ENCODE results near the gene TSC22D1. TPM values are rescaled to one million over a fixed set of nuclear protein-coding genes. Genes with fewer than 3 reads are reported as not detected.
A peak's percentile ranks its signal among the peaks of the same experiment; 100 is the strongest.

TSC22D1 gene
- total and polyA plus RNA-seq, 2 of the 4 experiments (the other 2 are of a cell fraction), result 30.8 to 42.2 TPM

DNA sequence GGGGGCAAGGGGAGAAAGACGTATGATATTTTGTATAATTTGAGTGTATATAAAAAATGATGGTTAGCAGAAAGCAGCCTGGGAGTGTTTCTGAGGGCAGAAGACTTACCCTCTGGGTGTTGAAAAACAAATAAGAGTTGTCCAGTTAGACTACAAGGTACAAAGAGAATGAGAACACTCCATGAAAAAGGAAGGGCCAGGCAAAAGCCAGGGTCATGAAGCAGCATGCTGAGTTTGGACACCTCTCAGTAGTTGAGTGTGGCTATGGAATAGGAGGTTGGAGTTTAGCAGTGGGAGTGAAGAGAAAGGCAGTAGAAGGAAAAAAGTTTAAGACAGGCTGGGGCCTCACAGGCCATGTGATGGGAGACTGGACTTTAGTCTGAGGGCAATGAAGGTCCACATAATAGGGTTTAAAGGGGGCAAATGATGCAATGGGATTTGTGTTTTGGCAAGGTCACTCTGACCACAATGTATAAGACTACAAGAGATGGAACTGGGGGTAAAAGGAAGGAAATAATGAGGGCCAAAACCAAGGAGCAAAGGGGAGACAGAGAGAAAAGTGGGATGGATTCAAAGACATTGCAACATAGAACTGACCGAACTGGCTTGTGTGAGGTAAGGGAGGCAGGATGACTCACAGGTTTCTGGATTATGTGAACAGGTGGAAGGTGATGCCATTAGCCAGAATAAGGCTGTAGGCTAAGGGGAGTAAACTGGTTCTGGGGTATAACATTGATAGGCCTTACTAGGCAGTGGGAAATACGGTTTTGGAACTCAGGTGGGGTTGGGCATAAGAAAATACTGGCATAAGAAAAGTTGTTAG is 125.9 kb downstream of the TSC22D1 start:
- Histone ChIP-seq H3K27me3 (ENCODE audit: control insufficient read depth, insufficient read depth, low read length) (no peaks in the 10 kb centered on the region), H3K9me3 (ENCODE audit: control insufficient read depth, insufficient read depth, low read length) (no peaks in the 10 kb centered on the region), H2AK9ac (replicated peaks; ENCODE audit: low read depth, low read length, poor library complexity) (no peak overlapping the region), H3K4ac (ENCODE audit: low read depth, low read length) (no peak overlapping the region), H3K4me2 (ENCODE audit: low read depth, low read length) (no peak overlapping the region), H2BK15ac (ENCODE audit: low read depth, low read length) (no peak overlapping the region), H3K9me1 (ENCODE audit: insufficient read depth, low read length) (peaks cover 5% of the 10 kb centered on the region; the same call in 1 of the 2 replicates), H3K79me1 (ENCODE audit: low read depth in 1 of 2, low read length in 2 of 2) (peaks cover 26 to 54% of the 10 kb centered on the region in 2 experiments), H2BK5ac (ENCODE audit: low read depth, low read length, poor library complexity, severe bottlenecking) (no peak overlapping the region), H4K91ac (ENCODE audit: insufficient read depth, low read depth, low read length) (no peak overlapping the region), H3K23ac (ENCODE audit: low read depth, low read length) (no peak overlapping the region), H3K4me1 (ENCODE audit: control insufficient read depth, insufficient read depth, low read length) (peaks cover 9% of the 10 kb centered on the region), H2BK20ac (ENCODE audit: low read depth, low read length) (no peak overlapping the region), H3K4me3 (ENCODE audit: insufficient read depth, low read depth, low read length) (no peak overlapping the region), H2AK5ac (ENCODE audit: low read depth, low read length) (no peak overlapping the region), H3K9ac (ENCODE audit: low read depth, low read length) (no peak overlapping the region), H2AFZ (replicated peaks; ENCODE audit: low read length, poor library complexity) (no peak overlapping the region), H3K56ac (ENCODE audit: extremely low read depth, insufficient read depth, low read length) (no peak overlapping the region), H2BK120ac (ENCODE audit: low read depth, low read length) (no peak overlapping the region), H3K18ac (ENCODE audit: low read depth, low read length) (no peak overlapping the region), H3K14ac (replicated peaks; ENCODE audit: low read depth, low read length) (no peak overlapping the region), H4K8ac (ENCODE audit: low read depth in 2 of 2, low read length in 2 of 2) (no peak overlapping the region), H3K36me3 (ENCODE audit: control insufficient read depth, insufficient read depth, low read length) (no peaks in the 10 kb centered on the region), H3K27ac (ENCODE audit: insufficient read depth, low read length) (no peak overlapping the region), H4K20me1 (ENCODE audit: insufficient read depth, low read length) (peaks cover 27% of the 10 kb centered on the region), H4K5ac (ENCODE audit: low read depth, low read length) (no peak overlapping the region)
- no TSS peak for BruUV-seq (replicated peaks)
- ChIA-PET POLR2A (ENCODE audit: unreplicated experiment) (no interaction called here), CTCF (no interaction called here)
- intact Hi-C loops (cut with micrococcal nuclease) (no loop called here), dilution Hi-C loops (cut with HindIII; ENCODE audit: low sequenced_read_pairs, unreplicated experiment) (loop anchor here (25.0 kb wide), 1 partner anchor 538 kb away; no protein-coding TSS in a partner anchor), in situ Hi-C loops (cut with MboI; ENCODE audit: low sequenced_read_pairs) (no loop called here)
- ATAC-seq (ENCODE audit: low read depth), result no peak
- no peak for DNase-seq
- 100% methylated on average over 1 to 2 of the region's 3 CpGs for WGBS, 2 experiments (ENCODE audit: extremely low coverage in 2 of 2, insufficient read length in 1 of 2)
- TF ChIP-seq USF2 (IDR thresholded peaks at IDR 0.05; ENCODE audit: low read depth, low read length), result no peak
- TF ChIP-seq CHD1 (IDR thresholded peaks at IDR 0.05; ENCODE audit: low read depth, low read length), result no peak
- no peak for TF ChIP-seq SMC3 (IDR thresholded peaks at IDR 0.05; ENCODE audit: low read depth, low read length)
- TF ChIP-seq BHLHE40 (IDR thresholded peaks at IDR 0.05; ENCODE audit: low read depth, low read length), result no peak
- TF ChIP-seq CEBPB (IDR thresholded peaks at IDR 0.05; ENCODE audit: low read depth, low read length), result peak; percentile 64
- TF ChIP-seq, protein P1, sequence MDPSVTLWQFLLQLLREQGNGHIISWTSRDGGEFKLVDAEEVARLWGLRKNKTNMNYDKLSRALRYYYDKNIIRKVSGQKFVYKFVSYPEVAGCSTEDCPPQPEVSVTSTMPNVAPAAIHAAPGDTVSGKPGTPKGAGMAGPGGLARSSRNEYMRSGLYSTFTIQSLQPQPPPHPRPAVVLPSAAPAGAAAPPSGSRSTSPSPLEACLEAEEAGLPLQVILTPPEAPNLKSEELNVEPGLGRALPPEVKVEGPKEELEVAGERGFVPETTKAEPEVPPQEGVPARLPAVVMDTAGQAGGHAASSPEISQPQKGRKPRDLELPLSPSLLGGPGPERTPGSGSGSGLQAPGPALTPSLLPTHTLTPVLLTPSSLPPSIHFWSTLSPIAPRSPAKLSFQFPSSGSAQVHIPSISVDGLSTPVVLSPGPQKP (IDR thresholded peaks at IDR 0.05; ENCODE audit: borderline replicate concordance, low read depth, low read length), result no peak

All from IMR-90 (cell line).